Neuron (in vitro differentiated cells): Measurements from ENCODE around the gene TANGO2.

Source experiments
- H2AFZ ChIP-seq: one replicate; pipeline ENCODE4 v1.6.1; 2013; ENCODE audit warnings: low read depth, mild to moderate bottlenecking, inconsistent platforms, low read length, moderate library complexity
- H3K27me3 ChIP-seq: one replicate; pipeline ENCODE4 v1.6.1; 2013; ENCODE audit warnings: low read length; ENCODE audit not compliant: insufficient read depth
- H3K36me3 ChIP-seq: one replicate; pipeline ENCODE4 v1.6.1; 2013; ENCODE audit warnings: low read length; ENCODE audit not compliant: insufficient read depth
- H3K4me1 ChIP-seq: one replicate; pipeline ENCODE4 v1.6.1; 2013; ENCODE audit warnings: low read length; ENCODE audit not compliant: insufficient read depth
- H3K4me3 ChIP-seq: 2 replicates; pipeline ENCODE4 v1.5.1; 2013; ENCODE audit warnings: mild to moderate bottlenecking, low read length, moderate library complexity
- H3K9me3 ChIP-seq: one replicate; pipeline ENCODE4 v1.6.1; 2013; ENCODE audit warnings: low read length

TANGO2 gene

DNA sequence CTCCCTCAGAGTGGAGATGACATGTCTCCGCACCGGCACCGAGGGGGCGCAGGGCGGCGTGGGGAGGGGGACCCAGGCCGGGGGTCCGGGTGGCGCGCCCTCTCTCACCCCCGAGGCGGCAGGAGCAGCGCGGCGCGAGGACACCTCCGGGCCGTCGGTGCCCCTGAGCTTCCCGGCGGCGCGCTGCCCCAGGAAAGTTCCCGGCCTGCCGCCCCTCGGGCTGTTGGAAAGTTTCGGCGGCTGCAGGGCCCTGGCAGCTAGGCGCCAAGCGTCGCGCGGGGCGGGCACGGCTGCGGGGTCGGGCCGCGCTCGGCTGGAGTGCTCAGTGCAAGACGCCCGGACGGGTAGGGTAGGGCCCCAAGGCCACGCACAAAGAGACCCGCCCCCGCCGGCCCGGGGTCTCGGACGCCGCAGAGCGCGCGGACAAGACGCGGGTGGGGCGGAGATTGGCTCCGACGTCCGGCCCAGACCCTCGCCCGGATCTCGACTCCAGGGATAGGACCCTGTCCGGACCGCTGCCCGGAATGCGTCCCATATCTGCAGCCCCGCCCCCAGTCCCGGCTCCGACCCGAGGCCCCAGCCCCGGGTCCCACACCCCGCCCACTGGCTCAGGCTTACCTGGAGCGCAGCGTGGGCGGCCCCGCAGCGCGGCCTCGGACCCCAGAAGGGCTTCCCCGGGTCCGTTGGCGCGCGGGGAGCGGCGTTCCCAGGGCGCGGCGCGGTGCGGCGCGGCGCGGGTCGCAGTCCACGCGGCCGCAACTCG is 4.8 kb upstream of the TANGO2 start:
- H3K4me3 ChIP-seq = peak overlapping the region; percentile 50
- H3K4me1 ChIP-seq = peaks cover 20% of the 10 kb centered on the region
- H3K27me3 ChIP-seq = peaks cover 33% of the 10 kb centered on the region
- no peaks in the 10 kb centered on the region for H3K9me3 ChIP-seq
- peak overlapping the region; percentile 78 for H2AFZ ChIP-seq
- H3K36me3 ChIP-seq = no peaks in the 10 kb centered on the region

GRCh38 chr22:20016734-20017621 is 3.9 kb upstream of the TANGO2 start, which contains the start of gene ARVCF:
TSS of gene ARVCF (minus strand) at chr22:20016823. CDS start at chr22:19990794, 26,029 bp downstream.
- Histone ChIP-seq H3K4me1 (peaks cover 28% of the 10 kb centered on the region), H3K4me3 (peak within 1 kb of the TSS; percentile 50), H2AFZ (peak within 1 kb of the TSS; percentile 78), H3K9me3 (no peaks in the 10 kb centered on the region), H3K36me3 (no peaks in the 10 kb centered on the region), H3K27me3 (peaks cover 33% of the 10 kb centered on the region)

DNA sequence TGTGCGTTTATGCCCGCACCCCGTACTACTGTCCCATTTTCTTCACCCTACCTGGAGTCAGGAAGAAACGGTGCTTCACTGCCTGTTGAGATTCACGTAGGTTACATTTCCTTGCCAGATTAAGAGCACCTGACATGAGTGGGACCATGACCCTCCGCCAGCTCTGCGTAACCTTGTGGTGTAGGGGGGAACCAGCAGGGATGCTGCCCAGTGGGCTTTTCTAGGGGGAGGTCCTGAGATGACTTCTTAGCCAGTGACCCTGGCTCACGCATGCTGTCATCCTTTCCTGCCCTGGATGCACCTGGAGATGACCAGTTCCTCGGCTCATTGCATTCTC is 3.3 kb upstream of the TANGO2 start:
- Histone ChIP-seq H3K9me3 (no peaks in the 10 kb centered on the region), H3K36me3 (no peaks in the 10 kb centered on the region), H3K4me1 (peaks cover 33% of the 10 kb centered on the region), H2AFZ (peak overlapping the region; percentile 78), H3K27me3 (peaks cover 33% of the 10 kb centered on the region), H3K4me3 (no peak overlapping the region)

DNA sequence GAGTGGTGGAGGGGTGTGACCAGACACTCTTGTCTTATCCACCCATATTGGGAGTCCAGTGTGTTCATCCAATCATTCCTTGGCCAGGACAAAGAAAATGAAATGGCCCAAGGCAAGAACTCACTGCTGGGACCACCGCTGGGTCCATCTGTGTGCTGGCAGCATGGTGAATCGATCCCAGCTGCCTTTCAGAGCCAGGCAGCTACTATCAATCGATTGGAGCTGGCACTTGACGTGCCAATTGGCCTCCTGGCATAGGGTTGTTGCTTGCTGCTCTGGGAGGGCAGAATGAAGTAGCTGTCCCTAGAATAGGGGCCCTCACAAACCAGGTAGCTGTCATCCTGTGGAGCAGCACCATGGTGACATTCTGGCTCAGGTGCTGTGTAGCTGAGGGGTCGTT is 2.9 kb upstream of the TANGO2 start:
- Histone ChIP-seq H3K36me3 (no peaks in the 10 kb centered on the region), H3K4me1 (peaks cover 32% of the 10 kb centered on the region), H3K9me3 (no peaks in the 10 kb centered on the region), H3K27me3 (peaks cover 33% of the 10 kb centered on the region), H3K4me3 (no peak overlapping the region), H2AFZ (no peak overlapping the region)

GRCh38 chr22:20019661-20020532 is 1.0 kb upstream of the TANGO2 start:
- Histone ChIP-seq H3K4me3 (peak overlapping the region; percentile 96), H3K36me3 (no peaks in the 10 kb centered on the region), H3K27me3 (peaks cover 33% of the 10 kb centered on the region), H3K4me1 (peaks cover 29% of the 10 kb centered on the region), H2AFZ (peak overlapping the region; percentile 72), H3K9me3 (no peaks in the 10 kb centered on the region)

- H3K4me3 ChIP-seq = peak overlapping the region; percentile 96
- H3K4me1 ChIP-seq = peaks cover 26% of the 10 kb centered on the region
- peaks cover 28% of the 10 kb centered on the region for H3K27me3 ChIP-seq
- H3K9me3 ChIP-seq = peaks cover under 1% of the 10 kb centered on the region
- peak overlapping the region; percentile 72 for H2AFZ ChIP-seq
- no peaks in the 10 kb centered on the region for H3K36me3 ChIP-seq
Measured at GRCh38 chr22:20021196-20022181, 579 bp downstream of the TANGO2 start.

DNA sequence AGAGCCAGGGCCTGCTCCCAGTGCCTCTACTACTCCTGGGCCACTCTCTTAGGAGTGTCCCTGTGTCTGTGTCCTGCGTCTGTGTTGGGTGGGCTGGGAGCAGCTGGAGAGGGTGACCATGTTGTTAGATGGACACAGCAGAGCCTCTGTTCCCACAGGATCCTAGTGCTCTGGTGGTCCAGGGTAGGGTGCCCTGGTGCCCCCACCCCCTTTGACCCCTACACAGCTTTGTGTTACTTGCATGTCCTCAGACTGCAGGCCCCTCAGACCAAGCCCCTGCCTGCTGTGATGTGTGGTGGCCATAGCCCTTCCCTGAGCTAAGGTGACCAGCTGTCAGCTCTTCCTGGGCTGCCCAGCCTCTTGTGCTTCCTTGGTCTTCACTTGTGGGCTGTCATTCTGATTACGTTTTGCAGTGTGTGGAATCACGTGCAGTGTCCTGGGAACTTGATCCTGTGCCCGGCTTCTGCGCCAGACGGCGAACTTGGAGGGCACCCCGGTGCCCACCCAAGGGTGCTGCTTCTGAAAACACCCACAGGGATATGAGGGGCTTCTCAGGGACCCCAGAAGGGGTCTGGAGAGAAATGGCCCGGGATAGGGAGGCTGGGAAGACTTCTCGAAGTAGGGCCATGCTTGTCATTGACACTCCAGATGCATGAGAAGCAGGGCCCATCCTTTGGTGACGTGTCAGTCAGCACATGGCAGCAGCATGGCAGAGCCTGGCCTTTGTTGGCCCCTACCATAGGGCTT is 1.5 kb downstream of the TANGO2 start:
- H3K27me3 ChIP-seq = peaks cover 24% of the 10 kb centered on the region
- H3K4me3 ChIP-seq = peak overlapping the region; percentile 96
- H3K36me3 ChIP-seq = no peaks in the 10 kb centered on the region
- H2AFZ ChIP-seq = no peak overlapping the region
- peaks cover 2% of the 10 kb centered on the region for H3K9me3 ChIP-seq
- peaks cover 22% of the 10 kb centered on the region for H3K4me1 ChIP-seq

- Histone ChIP-seq H3K9me3 (peaks cover 2% of the 10 kb centered on the region), H3K36me3 (no peaks in the 10 kb centered on the region), H3K4me1 (peaks cover 19% of the 10 kb centered on the region), H2AFZ (no peak overlapping the region), H3K27me3 (peaks cover 17% of the 10 kb centered on the region), H3K4me3 (no peak overlapping the region)
Measured at GRCh38 chr22:20022978-20023613, 2.2 kb downstream of the TANGO2 start.

GRCh38 chr22:20024225-20024624 is 3.3 kb downstream of the TANGO2 start:
- Histone ChIP-seq H3K9me3 (peaks cover 2% of the 10 kb centered on the region), H3K27me3 (peaks cover 9% of the 10 kb centered on the region)

GRCh38 chr22:20024650-20025397 is 3.9 kb downstream of the TANGO2 start:
- Histone ChIP-seq H3K4me3 (no peak overlapping the region), H3K27me3 (peaks cover 3% of the 10 kb centered on the region), H2AFZ (no peak overlapping the region), H3K36me3 (no peaks in the 10 kb centered on the region), H3K9me3 (peaks cover 2% of the 10 kb centered on the region), H3K4me1 (peaks cover 19% of the 10 kb centered on the region)

More at GRCh38 chr22:20024225-20024624, 3.3 kb downstream of the TANGO2 start:
- Histone ChIP-seq H3K4me3 (no peak overlapping the region), H3K4me1 (peaks cover 19% of the 10 kb centered on the region), H2AFZ (no peak overlapping the region), H3K36me3 (no peaks in the 10 kb centered on the region)
